Smooth muscle cell (in vitro differentiated cells): ENCODE measurements around the gene NOXO1. TPM values are rescaled to one million over a fixed set of nuclear protein-coding genes. Genes with fewer than 3 reads are reported as not detected.
A peak's percentile ranks its signal among the peaks of the same experiment; 100 is the strongest.

Experiments used
- DNase-seq: peaks from one replicate; lab custom pipeline; 2025; ENCODE audit not compliant: unreplicated experiment; lab: John Stamatoyannopoulos, UW
- H2AFZ ChIP-seq: fragments of 200-600 bp; sonication (generic); 2 replicates; pipeline ENCODE4 v1.6.0; 2016; ENCODE audit warnings: antibody characterized with exemption, low read depth, mild to moderate bottlenecking
- H3F3A ChIP-seq: fragments of 200-600 bp; sonication (generic); 2 replicates; pipeline ENCODE4 v1.6.0; 2017; ENCODE audit warnings: antibody characterized with exemption, low read depth
- H3K27ac ChIP-seq: fragments of 200-600 bp; sonication (generic); 2 replicates; pipeline ENCODE4 v1.5.1; 2016; ENCODE audit warnings: low read depth, mild to moderate bottlenecking
- H3K27me3 ChIP-seq: fragments of 200-600 bp; sonication (generic); 2 replicates; pipeline ENCODE4 v1.6.1; 2016; ENCODE audit warnings: low read depth, mild to moderate bottlenecking
- H3K36me3 ChIP-seq: fragments of 200-600 bp; sonication (generic); 2 replicates; pipeline ENCODE4 v1.5.1; 2016; ENCODE audit warnings: low read depth
- H3K4me1 ChIP-seq: fragments of 200-600 bp; sonication (generic); 2 replicates; pipeline ENCODE4 v1.5.1; 2016; ENCODE audit warnings: low read depth
- H3K4me2 ChIP-seq: fragments of 200-600 bp; sonication (generic); 2 replicates; pipeline ENCODE4 v1.6.0; 2016; ENCODE audit warnings: mild to moderate bottlenecking
- H3K4me3 ChIP-seq: fragments of 200-600 bp; sonication (generic); 2 replicates; pipeline ENCODE4 v1.5.1; 2016; ENCODE audit warnings: mild to moderate bottlenecking
- H3K79me2 ChIP-seq: fragments of 200-600 bp; sonication (generic); 2 replicates; pipeline ENCODE4 v1.6.0; 2016; ENCODE audit warnings: low read depth, mild to moderate bottlenecking
- H3K9ac ChIP-seq: fragments of 200-600 bp; sonication (generic); 2 replicates; pipeline ENCODE4 v1.6.0; 2016; ENCODE audit warnings: low read depth
- H3K9me3 ChIP-seq: fragments of 200-600 bp; sonication (generic); replicated peaks from 2 replicates; pipeline ENCODE4 v1.5.1; 2016; ENCODE audit warnings: low read depth
- H4K20me1 ChIP-seq: fragments of 200-600 bp; sonication (generic); 2 replicates; pipeline ENCODE4 v1.6.0; 2016; ENCODE audit warnings: low read depth
- WGBS: methylation state at CpG from one replicate; pipeline ENCODE4 v1.1.7; 2016; ENCODE audit warnings: low lambda C conversion rate; 5-methylcytosine and 5-hydroxymethylcytosine counted together
- polyA plus RNA-seq: library from polyadenylated mRNA; unstranded; fragments of >200 nt; fragmentation: Nextera tagmentation; extraction: Ambion mirVana; gene quantifications from 2 replicates; pipeline ENCODE4 v1.2.1, GENCODE V29; 2016
- total RNA-seq: library from RNA; depleted of rRNA; stranded (reverse); fragments of >200 nt; gene quantifications from 2 replicates; pipeline ENCODE4 v1.2.3, GENCODE V29; 2014
- TF ChIP-seq, protein P1 (sequence below): fragments of 200-600 bp; sonication (generic); IDR thresholded peaks from 2 replicates; pipeline ENCODE4 v1.5.1; 2017; ENCODE audit warnings: borderline replicate concordance, mild to moderate bottlenecking, antibody characterized with exemption; ENCODE audit not compliant: insufficient read depth, poor library complexity, severe bottlenecking

The NOXO1 gene
- total and polyA plus RNA-seq, 2 experiments from 2014 or later: 0.13 to 0.35 TPM

DNA sequence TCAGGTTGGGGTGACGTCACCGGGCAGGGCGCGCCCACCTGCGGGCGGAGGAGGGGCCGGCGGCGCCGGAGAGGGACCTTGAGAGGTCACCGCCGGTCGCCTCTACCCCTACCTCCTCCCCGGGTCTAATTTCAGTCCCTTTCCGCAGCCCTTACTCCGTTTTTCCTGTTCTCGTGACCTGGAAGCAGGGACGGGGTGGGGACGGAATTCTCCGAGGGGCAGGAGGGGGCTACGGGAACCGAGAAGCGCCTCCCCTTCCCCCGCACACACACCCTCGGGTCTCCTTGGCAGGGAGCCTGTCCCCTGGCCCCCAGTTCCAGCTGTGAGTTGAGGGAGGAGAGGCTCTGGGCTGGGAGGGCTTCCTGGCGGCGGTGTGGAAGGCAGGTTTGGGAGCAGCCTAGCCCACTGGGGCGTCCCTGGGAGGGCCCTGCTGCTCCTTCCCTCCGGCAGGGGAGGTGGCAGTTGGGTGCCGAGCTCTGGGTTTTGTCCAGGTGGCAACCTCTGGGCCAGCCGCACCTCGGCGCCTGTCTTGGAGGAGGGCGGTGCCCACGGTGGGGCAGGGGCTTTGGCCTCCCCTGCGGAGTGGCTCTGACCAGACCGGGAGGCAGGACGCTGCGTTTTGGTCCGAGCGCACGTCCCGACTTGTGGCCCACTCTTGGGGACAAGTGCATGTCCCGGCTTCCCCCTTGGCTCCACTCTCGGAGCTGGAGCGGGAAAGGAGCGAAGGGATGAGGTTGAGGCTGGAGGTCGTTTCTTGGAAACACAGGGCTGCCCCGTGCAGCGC lies 9.3 kb upstream of the NOXO1 start:
- Histone ChIP-seq H3K27ac (no peak overlapping the region), H3K36me3 (no peaks in the 10 kb centered on the region), H3K79me2 (no peaks in the 10 kb centered on the region), H2AFZ (no peak overlapping the region), H3K9ac (no peak overlapping the region), H3K9me3 (no peaks in the 10 kb centered on the region), H3F3A (peaks cover 13% of the 10 kb centered on the region), H3K4me3 (peak overlapping the region; percentile 46), H3K27me3 (peaks cover 39% of the 10 kb centered on the region), H3K4me1 (peaks cover 10% of the 10 kb centered on the region), H4K20me1 (no peaks in the 10 kb centered on the region), H3K4me2 (peak overlapping the region; percentile 82)
- TF ChIP-seq, protein P1, sequence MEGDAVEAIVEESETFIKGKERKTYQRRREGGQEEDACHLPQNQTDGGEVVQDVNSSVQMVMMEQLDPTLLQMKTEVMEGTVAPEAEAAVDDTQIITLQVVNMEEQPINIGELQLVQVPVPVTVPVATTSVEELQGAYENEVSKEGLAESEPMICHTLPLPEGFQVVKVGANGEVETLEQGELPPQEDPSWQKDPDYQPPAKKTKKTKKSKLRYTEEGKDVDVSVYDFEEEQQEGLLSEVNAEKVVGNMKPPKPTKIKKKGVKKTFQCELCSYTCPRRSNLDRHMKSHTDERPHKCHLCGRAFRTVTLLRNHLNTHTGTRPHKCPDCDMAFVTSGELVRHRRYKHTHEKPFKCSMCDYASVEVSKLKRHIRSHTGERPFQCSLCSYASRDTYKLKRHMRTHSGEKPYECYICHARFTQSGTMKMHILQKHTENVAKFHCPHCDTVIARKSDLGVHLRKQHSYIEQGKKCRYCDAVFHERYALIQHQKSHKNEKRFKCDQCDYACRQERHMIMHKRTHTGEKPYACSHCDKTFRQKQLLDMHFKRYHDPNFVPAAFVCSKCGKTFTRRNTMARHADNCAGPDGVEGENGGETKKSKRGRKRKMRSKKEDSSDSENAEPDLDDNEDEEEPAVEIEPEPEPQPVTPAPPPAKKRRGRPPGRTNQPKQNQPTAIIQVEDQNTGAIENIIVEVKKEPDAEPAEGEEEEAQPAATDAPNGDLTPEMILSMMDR: no peak
- DNase-seq: no peak
- 6% methylated on average over 45 of the region's 50 CpGs for WGBS

DNA sequence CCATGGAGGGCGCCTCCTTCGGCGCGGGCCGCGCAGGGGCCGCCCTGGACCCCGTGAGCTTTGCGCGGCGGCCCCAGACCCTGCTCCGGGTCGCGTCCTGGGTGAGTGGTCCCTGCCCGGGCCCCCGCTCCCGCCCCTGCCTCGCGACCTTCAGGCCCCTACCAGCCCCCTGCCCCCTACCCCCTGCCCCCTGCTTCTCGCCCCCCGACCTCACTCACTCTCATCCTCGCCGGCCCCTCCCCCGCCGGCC lies 8.8 kb upstream of the NOXO1 start:
- peak overlapping the region; percentile 46 for H3K4me3 ChIP-seq

GRCh38 chr16:1989209-1990100 lies 8.2 kb upstream of the NOXO1 start, which contains the start of gene SYNGR3:
Gene SYNGR3, plus strand, starts transcription at chr16:1989970. Its CDS starts 133 bp downstream, at chr16:1990103.
- 13% methylated on average over 37 of the region's 67 CpGs for WGBS
- Histone ChIP-seq H3K4me2 (peak within 1 kb of the TSS; percentile 82), H2AFZ (no peak within 1 kb of the TSS)

More for the DNA sequence above, 8.8 kb upstream of the NOXO1 start:
- Histone ChIP-seq H3K9me3 (no peaks in the 10 kb centered on the region), H3K4me1 (peaks cover 13% of the 10 kb centered on the region), H3K27me3 (peaks cover 39% of the 10 kb centered on the region), H3K27ac (no peak overlapping the region), H4K20me1 (no peaks in the 10 kb centered on the region), H2AFZ (no peak overlapping the region), H3K36me3 (no peaks in the 10 kb centered on the region), H3K4me2 (peak overlapping the region; percentile 82), H3F3A (peaks cover 8% of the 10 kb centered on the region), H3K9ac (no peak overlapping the region), H3K79me2 (no peaks in the 10 kb centered on the region)
- DNase-seq: no peak
- TF ChIP-seq, protein P1: no peak
- 0% methylated on average over 4 of the region's 25 CpGs for WGBS

More at GRCh38 chr16:1989209-1990100, 8.2 kb upstream of the NOXO1 start, which contains the start of gene SYNGR3:
- peaks cover 39% of the 10 kb centered on the region for H3K27me3 ChIP-seq
- H3K79me2 ChIP-seq: no peaks in the 10 kb centered on the region
- TF ChIP-seq, protein P1: no peak
- peaks cover 14% of the 10 kb centered on the region for H3F3A ChIP-seq
- H3K9ac ChIP-seq: no peak within 1 kb of the TSS
- no peak for DNase-seq
- no peaks in the 10 kb centered on the region for H3K9me3 ChIP-seq
- H3K4me1 ChIP-seq: peaks cover 18% of the 10 kb centered on the region
- H4K20me1 ChIP-seq: no peaks in the 10 kb centered on the region
- peak within 1 kb of the TSS; percentile 46 for H3K4me3 ChIP-seq
- H3K27ac ChIP-seq: no peak within 1 kb of the TSS
- H3K36me3 ChIP-seq: no peaks in the 10 kb centered on the region
